Measurements from ENCODE around the gene ZMPSTE24. TPM values are rescaled to one million over a fixed set of nuclear protein-coding genes. Genes with fewer than 3 reads are reported as not detected.

ZMPSTE24 gene
- polyA plus RNA-seq, 1 donor (not counting 4 experiments of a cell fraction or from before 2014, with no cell fraction given), result 73.4 TPM

DNA sequence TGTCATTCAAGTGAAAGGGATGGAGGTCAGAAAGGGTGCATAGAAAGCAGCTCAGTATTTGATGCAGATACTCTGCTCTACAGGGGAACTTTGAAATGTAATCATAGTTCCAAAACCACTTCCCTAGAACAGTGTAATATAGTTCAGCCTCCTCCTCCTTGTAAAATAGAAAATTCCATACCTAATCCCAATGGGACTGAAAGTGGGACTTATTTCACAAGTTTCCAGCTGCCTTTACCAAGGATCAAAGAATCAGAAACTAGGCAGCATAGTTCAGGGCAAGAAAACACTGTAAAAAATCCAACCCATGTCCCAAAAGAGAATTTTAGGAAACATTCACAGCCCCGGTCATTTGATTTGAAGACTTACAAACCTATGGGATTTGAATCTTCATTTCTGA, 18.4 kb upstream of the ZMPSTE24 start:
- no peak overlapping the region for H3K4me3 ChIP-seq (ENCODE audit: control insufficient read depth in 2 of 3, extremely low read depth in 1 of 3, insufficient read depth in 2 of 3, low read depth in 1 of 3, low read length in 3 of 3)
- no peak overlapping the region for H3K27ac ChIP-seq (ENCODE audit: control insufficient read depth, insufficient read depth, low read length)
- no peaks in the 10 kb centered on the region for H3K9me1 ChIP-seq (ENCODE audit: control insufficient read depth, extremely low read depth, insufficient read depth, low read length)
- peaks cover 16% of the 10 kb centered on the region for H3K4me1 ChIP-seq (ENCODE audit: control insufficient read depth, extremely low read depth, insufficient read depth, low read length)
- peaks cover 4 to 13% of the 10 kb centered on the region in 2 experiments for H3K36me3 ChIP-seq (ENCODE audit: control insufficient read depth in 2 of 2, extremely low read depth in 1 of 2, insufficient read depth in 2 of 2, low read length in 2 of 2)
- no peak for TF ChIP-seq EZH2 (IDR thresholded peaks at IDR 0.05; ENCODE audit: low read length)
- TF ChIP-seq, protein P1, sequence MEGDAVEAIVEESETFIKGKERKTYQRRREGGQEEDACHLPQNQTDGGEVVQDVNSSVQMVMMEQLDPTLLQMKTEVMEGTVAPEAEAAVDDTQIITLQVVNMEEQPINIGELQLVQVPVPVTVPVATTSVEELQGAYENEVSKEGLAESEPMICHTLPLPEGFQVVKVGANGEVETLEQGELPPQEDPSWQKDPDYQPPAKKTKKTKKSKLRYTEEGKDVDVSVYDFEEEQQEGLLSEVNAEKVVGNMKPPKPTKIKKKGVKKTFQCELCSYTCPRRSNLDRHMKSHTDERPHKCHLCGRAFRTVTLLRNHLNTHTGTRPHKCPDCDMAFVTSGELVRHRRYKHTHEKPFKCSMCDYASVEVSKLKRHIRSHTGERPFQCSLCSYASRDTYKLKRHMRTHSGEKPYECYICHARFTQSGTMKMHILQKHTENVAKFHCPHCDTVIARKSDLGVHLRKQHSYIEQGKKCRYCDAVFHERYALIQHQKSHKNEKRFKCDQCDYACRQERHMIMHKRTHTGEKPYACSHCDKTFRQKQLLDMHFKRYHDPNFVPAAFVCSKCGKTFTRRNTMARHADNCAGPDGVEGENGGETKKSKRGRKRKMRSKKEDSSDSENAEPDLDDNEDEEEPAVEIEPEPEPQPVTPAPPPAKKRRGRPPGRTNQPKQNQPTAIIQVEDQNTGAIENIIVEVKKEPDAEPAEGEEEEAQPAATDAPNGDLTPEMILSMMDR (optimal IDR thresholded peaks at IDR 0.05 in 1 of 3, IDR thresholded peaks at IDR 0.05 in 1 of 3, conservative IDR thresholded peaks at IDR 0.05 in 1 of 3; ENCODE audit: extremely low read depth in 1 of 3, insufficient read depth in 2 of 3, low read length in 3 of 3), result no peak
- H3K4me2 ChIP-seq (ENCODE audit: control insufficient read depth, extremely low read depth, insufficient read depth, low read depth, low read length), result no peak overlapping the region
- H2AFZ ChIP-seq (ENCODE audit: control insufficient read depth, low read length), result no peak overlapping the region
- no peak overlapping the region for H3K9ac ChIP-seq (ENCODE audit: control insufficient read depth, extremely low read depth, insufficient read depth, low read length)
- H3K9me3 ChIP-seq (ENCODE audit: control insufficient read depth, low read depth, low read length), result no peaks in the 10 kb centered on the region
- dilution Hi-C loops (cut with MboI; ENCODE audit: extremely low pct_ligation_motif_present, low sequenced_read_pairs), result no loop called here
- DNase-seq (ENCODE audit: low read depth, low spot score) (no peak), FAIRE-seq (no peak)
- H3K27me3 ChIP-seq (ENCODE audit: control insufficient read depth, extremely low read depth, insufficient read depth, low read length), result no peaks in the 10 kb centered on the region
- H3K79me2 ChIP-seq (ENCODE audit: control insufficient read depth, insufficient read depth, low read length), result no peaks in the 10 kb centered on the region
- no peaks in the 10 kb centered on the region for H4K20me1 ChIP-seq (ENCODE audit: control insufficient read depth, extremely low read depth, insufficient read depth, low read length)

DNA sequence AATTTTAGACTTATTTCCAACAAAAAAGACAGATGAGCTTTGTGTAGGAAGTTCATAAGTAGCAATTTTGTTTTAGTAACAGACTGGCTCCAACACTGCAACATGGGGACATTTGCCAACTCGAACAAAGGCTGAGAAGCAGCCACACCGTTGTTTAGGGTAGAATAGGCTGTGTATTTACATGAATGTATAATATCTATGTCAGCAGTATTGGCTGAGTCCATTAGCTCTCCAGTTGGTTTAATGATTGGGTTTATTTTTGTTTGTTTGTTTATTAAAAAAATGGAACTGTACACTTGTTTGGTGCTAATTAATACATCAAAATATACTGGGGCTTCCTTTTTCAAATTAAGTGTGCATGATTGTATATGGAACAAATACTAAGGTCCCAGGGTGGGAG, 17.6 kb upstream of the ZMPSTE24 start:
- no peak for DNase-seq (ENCODE audit: low read depth, low spot score)
- Histone ChIP-seq H3K9me3 (ENCODE audit: control insufficient read depth, low read depth, low read length) (no peaks in the 10 kb centered on the region), H3K4me2 (ENCODE audit: control insufficient read depth, extremely low read depth, insufficient read depth, low read depth, low read length) (no peak overlapping the region), H3K79me2 (ENCODE audit: control insufficient read depth, insufficient read depth, low read length) (no peaks in the 10 kb centered on the region), H3K9me1 (ENCODE audit: control insufficient read depth, extremely low read depth, insufficient read depth, low read length) (no peaks in the 10 kb centered on the region), H2AFZ (ENCODE audit: control insufficient read depth, low read length) (no peak overlapping the region), H3K4me3 (ENCODE audit: control insufficient read depth in 2 of 3, extremely low read depth in 1 of 3, insufficient read depth in 2 of 3, low read depth in 1 of 3, low read length in 3 of 3) (no peak overlapping the region), H4K20me1 (ENCODE audit: control insufficient read depth, extremely low read depth, insufficient read depth, low read length) (no peaks in the 10 kb centered on the region), H3K4me1 (ENCODE audit: control insufficient read depth, extremely low read depth, insufficient read depth, low read length) (peaks cover 22% of the 10 kb centered on the region), H3K36me3 (ENCODE audit: control insufficient read depth in 2 of 2, extremely low read depth in 1 of 2, insufficient read depth in 2 of 2, low read length in 2 of 2) (peaks cover 4 to 13% of the 10 kb centered on the region in 2 experiments), H3K9ac (ENCODE audit: control insufficient read depth, extremely low read depth, insufficient read depth, low read length) (no peak overlapping the region), H3K27ac (ENCODE audit: control insufficient read depth, insufficient read depth, low read length) (no peak overlapping the region), H3K27me3 (ENCODE audit: control insufficient read depth, extremely low read depth, insufficient read depth, low read length) (no peaks in the 10 kb centered on the region)
- dilution Hi-C loops (cut with MboI; ENCODE audit: extremely low pct_ligation_motif_present, low sequenced_read_pairs), result no loop called here
- FAIRE-seq, result no peak
- TF ChIP-seq, protein P1 (optimal IDR thresholded peaks at IDR 0.05 in 1 of 3, IDR thresholded peaks at IDR 0.05 in 1 of 3, conservative IDR thresholded peaks at IDR 0.05 in 1 of 3; ENCODE audit: extremely low read depth in 1 of 3, insufficient read depth in 2 of 3, low read length in 3 of 3), result no peak
- TF ChIP-seq EZH2 (IDR thresholded peaks at IDR 0.05; ENCODE audit: low read length), result no peak
